K562 (cell line): ENCODE measurements around the gene DPCD. TPM values are rescaled to one million over a fixed set of nuclear protein-coding genes. Genes with fewer than 3 reads are reported as not detected.

ENCODE experiments used
- ATAC-seq: fragments of 200-7000 bp; cut with Tn5 transposase; 3 replicates; pipeline ENCODE4 v1.9.1; 2020; ENCODE audit warnings: moderate library complexity
- BruUV-seq: library from RNA; stranded (reverse); fragments of 400-500 nt; replicated peaks from 2 replicates; lab custom pipeline; 2021; lab: Mats Ljungman, UMichigan
- CTCF ChIA-PET: fragments of 300-600 bp; formaldehyde crosslinking; extraction: SDS; loops from one replicate; lab custom pipeline; 2021; ENCODE audit warnings: low intra/inter-chr PET ratio; lab: Yijun Ruan, JAX
- POLR2A ChIA-PET: fragments of 300-600, 350-650 bp; sonication (Branson Sonifier 250); formaldehyde crosslinking; extraction: SDS; loops from one replicate; lab custom pipeline; 2021; ENCODE audit warnings: antibody characterized with exemption, inconsistent platforms; lab: Yijun Ruan, JAX
- DNase-seq, 4 experiments: peaks; one replicate each; pipeline versions ENCODE4 v3.0.0 to v3.0.0-alpha.2; 2011 to 2018; ENCODE audit warnings: low spot score in 3 of 4, mixed read lengths in 3 of 4; ENCODE audit errors: extremely low read depth in 1 of 4
- FAIRE-seq: peaks from 2 replicates; lab custom pipeline; 2011; peaks lifted over from hg19 to GRCh38; lab: Jason Lieb, UNC
- H2AFZ ChIP-seq: 2 replicates; pipeline ENCODE4 v1.6.0; 2011; ENCODE audit warnings: low read depth, low read length, control low read depth, inconsistent platforms
- H3K27ac ChIP-seq: fragments of 200-600 bp; 3 replicates; pipeline ENCODE4 v1.8.0; 2011; ENCODE audit warnings: low read depth, mild to moderate bottlenecking, control low read depth, inconsistent platforms, low read length, moderate library complexity, mixed read lengths; ENCODE audit errors: extremely low read depth
- H3K27me3 ChIP-seq, 2 experiments: fragments of 300-600 bp in 1 of 2; 2 replicates in 1 of 2; 3 replicates in 1 of 2; pipeline versions ENCODE4 v1.6.0 to v1.8.0; 2011; ENCODE audit warnings: inconsistent platforms in 2 of 2, low read length in 2 of 2, mild to moderate bottlenecking in 1 of 2, mixed read lengths in 1 of 2, moderate library complexity in 1 of 2; ENCODE audit not compliant: control insufficient read depth in 2 of 2, insufficient read depth in 2 of 2
- H3K36me3 ChIP-seq: fragments of 300-600 bp; 3 replicates; pipeline ENCODE4 v1.8.0; 2011; ENCODE audit warnings: mild to moderate bottlenecking, low read length, inconsistent platforms; ENCODE audit not compliant: control insufficient read depth, insufficient read depth
- H3K4me1 ChIP-seq, 2 experiments: fragments of 200-600 bp in 1 of 2; replicated peaks in 1 of 2; 2 replicates in 1 of 2; 3 replicates in 1 of 2; pipeline versions ENCODE4 v1.5.1 to v1.8.0; 2011; ENCODE audit warnings: inconsistent platforms in 2 of 2, low read length in 2 of 2, mild to moderate bottlenecking in 1 of 2, mixed read lengths in 1 of 2, moderate library complexity in 1 of 2; ENCODE audit not compliant: control insufficient read depth in 2 of 2, insufficient read depth in 2 of 2
- H3K4me2 ChIP-seq: 2 replicates; pipeline ENCODE4 v1.6.1; 2011; ENCODE audit warnings: low read length, control low read depth, inconsistent platforms, mixed read lengths; ENCODE audit not compliant: insufficient read depth
- H3K4me3 ChIP-seq: fragments of 200-600 bp; sonication (generic), shearing (Covaris generic); 2 replicates; pipeline ENCODE4 v1.5.1; 2016; ENCODE audit warnings: control low read depth, inconsistent platforms
- H3K79me2 ChIP-seq: fragments of 200-600 bp; 3 replicates; pipeline ENCODE4 v1.8.0; 2011; ENCODE audit warnings: low read length, inconsistent platforms; ENCODE audit not compliant: control insufficient read depth, insufficient read depth
- H3K9ac ChIP-seq, 2 experiments: 2 replicates each; pipeline versions ENCODE4 v1.6.0 to v1.6.1; 2011; ENCODE audit warnings: low read depth in 2 of 2, low read length in 2 of 2, control low read depth in 1 of 2, inconsistent platforms in 1 of 2, mild to moderate bottlenecking in 1 of 2, mixed read lengths in 1 of 2; ENCODE audit not compliant: insufficient read depth in 1 of 2
- H3K9me1 ChIP-seq: one replicate; pipeline ENCODE4 v1.6.0; 2011; ENCODE audit warnings: inconsistent platforms, mild to moderate bottlenecking, low read length, moderate library complexity; ENCODE audit not compliant: control insufficient read depth, insufficient read depth
- H3K9me3 ChIP-seq: replicated peaks from 2 replicates; pipeline ENCODE4 v1.5.1; 2011; ENCODE audit warnings: low read depth, low read length, inconsistent platforms; ENCODE audit not compliant: control insufficient read depth, insufficient read depth
- H4K20me1 ChIP-seq: replicated peaks from 2 replicates; pipeline ENCODE4 v1.6.1; 2011; ENCODE audit warnings: low read length, inconsistent platforms, mixed read lengths; ENCODE audit not compliant: control insufficient read depth, insufficient read depth
- ETV5 ChIP-seq: sonication (generic); formaldehyde crosslinking; IDR thresholded peaks from 2 replicates; pipeline ENCODE4 v1.4.0; 2020; ENCODE audit warnings: low read depth, mild to moderate bottlenecking, missing genetic modification reagents
- FOS ChIP-seq: IDR thresholded peaks from 3 replicates; pipeline ENCODE4 v1.6.1; 2011; ENCODE audit not compliant: insufficient read length; ENCODE audit errors: extremely low read depth
- HDAC2 ChIP-seq: fragments of 450-650 bp; IDR thresholded peaks from 2 replicates; pipeline ENCODE4 v1.6.1; 2016; ENCODE audit warnings: mild to moderate bottlenecking
- HIVEP1 ChIP-seq: fragments of 250-450 bp; sonication (Bioruptor Pico); IDR thresholded peaks from 2 replicates; pipeline ENCODE4 v1.4.0; 2020; ENCODE audit warnings: mild to moderate bottlenecking
- JUNB ChIP-seq: fragments of 450-650 bp; formaldehyde crosslinking; conservative IDR thresholded peaks from 2 replicates; pipeline ENCODE4 v1.4.0; 2020; ENCODE audit warnings: mild to moderate bottlenecking
- JUND ChIP-seq, 2 experiments: IDR thresholded peaks; 2 replicates in 1 of 2; 3 replicates in 1 of 2; pipeline ENCODE4 v1.6.1; 2011; ENCODE audit warnings: borderline replicate concordance in 2 of 2, low read depth in 2 of 2, low read length in 2 of 2, improper control_type of control experiment in 1 of 2, missing biosample characterization in 1 of 2, missing genetic modification characterization in 1 of 2, missing genetic modification reagents in 1 of 2
- MEF2A ChIP-seq: IDR thresholded peaks from 2 replicates; pipeline ENCODE4 v1.6.1; 2011; ENCODE audit warnings: low read depth, mild to moderate bottlenecking, low read length, moderate library complexity; ENCODE audit not compliant: control insufficient read depth
- MLLT1 ChIP-seq, 2 experiments: fragments of 450-650 bp; IDR thresholded peaks; 2 replicates each; pipeline ENCODE4 v1.6.1; 2016
- MTF1 ChIP-seq: fragments of 250-450 bp; sonication (Bioruptor Pico); IDR thresholded peaks from 2 replicates; pipeline ENCODE4 v1.9.0; 2021; ENCODE audit warnings: moderate library complexity, mild to moderate bottlenecking, inconsistent platforms, borderline replicate concordance
- NCOR1 ChIP-seq: fragments of 450-650 bp; IDR thresholded peaks from 2 replicates; pipeline ENCODE4 v1.6.1; 2016; ENCODE audit warnings: mild to moderate bottlenecking, moderate library complexity
- PTRF ChIP-seq: fragments of 450-650 bp; IDR thresholded peaks from 2 replicates; pipeline ENCODE4 v1.6.1; 2016; ENCODE audit warnings: mild to moderate bottlenecking, missing genetic modification characterization, missing compliant biosample characterization
- RB1 ChIP-seq: fragments of 450-650 bp; IDR thresholded peaks from 2 replicates; pipeline ENCODE4 v1.6.1; 2017; ENCODE audit warnings: low read depth, mild to moderate bottlenecking
- STAT6 ChIP-seq: sonication (generic); formaldehyde crosslinking; IDR thresholded peaks from 2 replicates; pipeline ENCODE4 v1.8.1; 2023; ENCODE audit warnings: mild to moderate bottlenecking, missing genetic modification reagents
- TCF7L2 ChIP-seq: fragments of 150-350 bp; IDR thresholded peaks from 2 replicates; pipeline ENCODE4 v1.6.1; 2016; ENCODE audit warnings: low read depth, mild to moderate bottlenecking, low read length, moderate library complexity
- VEZF1 ChIP-seq: fragments of 200-800 bp; sonication (Bioruptor generic); IDR thresholded peaks from 2 replicates; pipeline ENCODE4 v1.6.1; 2017; ENCODE audit warnings: missing genetic modification characterization, missing compliant biosample characterization
- ZKSCAN3 ChIP-seq: fragments of 250-450 bp; sonication (Bioruptor Pico); IDR thresholded peaks from 2 replicates; pipeline ENCODE4 v1.4.0; 2020
- ZNF408 ChIP-seq: fragments of 250-450 bp; sonication (Bioruptor Pico); IDR thresholded peaks from 2 replicates; pipeline ENCODE4 v1.4.0; 2020; ENCODE audit warnings: low read depth, mild to moderate bottlenecking, moderate library complexity
- WGBS: fragments of 100-300 bp; shearing (Covaris generic); methylation state at CpG from one replicate; pipeline ENCODE4 v1.1.6; 2016; ENCODE audit warnings: low coverage, mixed read lengths; ENCODE audit not compliant: insufficient coverage; ENCODE audit errors: missing lambda C conversion rate; 5-methylcytosine and 5-hydroxymethylcytosine counted together
- in situ Hi-C: fragments of 300-500 bp; cut with MboI; formaldehyde crosslinking; loops from 4 replicates; pipeline ENCODE4 v1.15.0; 2018; ENCODE audit warnings: inconsistent platforms, mixed read lengths
- intact Hi-C: fragments of 100-400 bp; cut with micrococcal nuclease; formaldehyde crosslinking; loops from 2 replicates; pipeline ENCODE4 v1.14.2; 2022
- polyA plus RNA-seq, 8 experiments: library from polyadenylated mRNA; depleted of rRNA in 4 of 8; stranded (reverse) in 5 of 8; unstranded in 3 of 8; fragments of >200 nt; fragmentation: Nextera tagmentation in 2 of 8; fragmentation: Illumina TruSeq in 1 of 8; extraction: Ambion mirVana in 2 of 8; extraction: Trizol in 1 of 8; gene quantifications; 2 replicates each; pipeline versions ENCODE4 v1.2.1 to v1.2.3, GENCODE V29; 2011 to 2014; ENCODE audit warnings: inconsistent platforms in 1 of 8, missing spikeins in 1 of 8
- total RNA-seq, 7 experiments: library from RNA; depleted of rRNA in 6 of 7; stranded (reverse); fragments of >200 nt in 6 of 7; fragmentation: Illumina TruSeq in 2 of 7; extraction: Trizol in 2 of 7; gene quantifications; 2 replicates each; pipeline versions ENCODE4 v1.2.1 to v1.2.3, GENCODE V29; 2011 to 2021; ENCODE audit warnings: low replicate concordance in 1 of 7

DPCD gene
- total and polyA plus RNA-seq, 9 of the 15 experiments (the other 6 are each of a cell fraction or from before 2014, with no cell fraction given): 12.1 to 45.2 (median 20.0) TPM

DNA sequence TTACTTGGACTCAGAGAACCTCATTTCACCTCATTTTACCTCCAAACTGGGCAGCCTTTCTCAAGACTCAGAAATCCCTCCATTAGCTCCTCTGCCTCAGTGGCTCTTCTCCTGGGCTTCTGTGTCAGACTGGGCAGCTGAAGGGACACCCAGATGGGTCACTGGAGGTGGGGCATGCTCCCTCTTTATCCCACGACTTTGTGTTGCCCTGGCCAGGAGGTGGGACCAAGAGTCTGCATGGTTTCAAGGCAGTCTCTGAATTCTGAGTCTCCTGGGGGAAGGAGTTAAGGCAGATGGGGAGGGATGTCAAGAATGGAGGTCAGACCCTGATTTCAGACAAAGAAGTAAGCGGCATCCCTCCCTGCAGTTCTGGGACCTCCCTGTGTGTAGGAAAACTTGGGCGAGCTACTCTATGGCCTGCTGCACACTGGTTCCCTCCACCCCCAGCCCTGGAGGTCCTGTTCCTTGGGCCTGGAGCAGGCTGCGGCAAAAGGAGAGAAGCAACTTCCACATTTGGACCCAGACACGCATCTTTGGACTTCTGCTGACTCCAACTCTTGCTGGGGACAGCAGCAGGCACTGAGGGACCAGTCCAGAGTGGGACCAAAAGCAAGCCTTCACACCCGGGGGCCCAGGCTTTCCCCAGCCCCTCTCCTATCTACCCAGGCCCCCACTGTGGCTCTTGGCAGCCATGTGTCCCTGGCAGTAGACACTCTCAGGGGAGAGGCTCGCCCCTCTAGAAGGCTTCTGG is 10.8 kb upstream of the DPCD start:
- H3K9ac ChIP-seq: peak overlapping the region; percentile 34 to 85
- no peaks in the 10 kb centered on the region; the same call in 1 of the 2 replicates for H3K9me3 ChIP-seq
- H3K79me2 ChIP-seq: no peaks in the 10 kb centered on the region
- BruUV-seq: no TSS peak
- CTCF ChIA-PET: no interaction called here
- peaks cover 9% of the 10 kb centered on the region for H3K9me1 ChIP-seq
- in situ Hi-C loops: no loop called here
- peaks cover 19% of the 10 kb centered on the region; the same call in 1 of the 3 replicates for H3K36me3 ChIP-seq
- 81% methylated on average over 6 of the region's 7 CpGs for WGBS
- no peak for ATAC-seq
- H3K27ac ChIP-seq: peak overlapping the region; percentile 71
- no peak for FAIRE-seq
- H3K4me1 ChIP-seq: peaks cover 28 to 48% of the 10 kb centered on the region in 2 experiments
- no peak overlapping the region for H3K4me3 ChIP-seq
- POLR2A ChIA-PET: interaction anchor here (0.9 to 1.4 kb wide), 4 partner anchors 11 to 221 kb away, joined by 3 to 5 read pairs (median 4); partner anchors contain the start of genes DPCD and POLL
- no peak overlapping the region for H2AFZ ChIP-seq
- H3K4me2 ChIP-seq: peak overlapping the region; percentile 64; the same call in 1 of the 2 replicates
- DNase-seq: no peak
- no peaks in the 10 kb centered on the region; the same call in 1 of the 2 replicates for H4K20me1 ChIP-seq
- no peaks in the 10 kb centered on the region for H3K27me3 ChIP-seq
- intact Hi-C loops: loop anchor here (10.0 kb wide), 1 partner anchor 132 kb away; no protein-coding TSS in a partner anchor
- TF ChIP-seq JUNB (CRISPR knock-in tag) (no peak), MTF1 (CRISPR knock-in tag) (no peak), JUND (IDR thresholded peaks at IDR 0.05; ENCODE audit: borderline replicate concordance, low read depth, low read length) (no peak), JUND (tag; IDR thresholded peaks at IDR 0.05; ENCODE audit: borderline replicate concordance, low read depth, low read length) (no peak), ZNF408 (CRISPR knock-in tag) (no peak), MLLT1 (IDR thresholded peaks at IDR 0.05) (no peak), ETV5 (CRISPR knock-in tag) (no peak), HDAC2 (no peak), MEF2A (no peak), VEZF1 (no peak), PTRF (tag) (no peak), TCF7L2 (no peak), ZKSCAN3 (no peak), RB1 (no peak), FOS (no peak), NCOR1 (no peak), STAT6 (CRISPR knock-in tag) (no peak), HIVEP1 (no peak)
